Measurements from ENCODE around the gene LRRC70.
"Not testable (repeated sequence)": the region's sequence is repeated elsewhere in the genome, so short reads cannot be mapped to it uniquely, and the experiment has no call there.

Gene LRRC70

GRCh38 chr5:62608529-62609511 is 30.2 kb downstream of the LRRC70 start:
- peak; percentile 42 for DNase-seq (ENCODE audit: low read depth)

- no peak for DNase-seq (ENCODE audit: low read depth)
These were observed 35.7 kb downstream of the LRRC70 start for GRCh38 chr5:62614355-62614754.

- no peak for DNase-seq (ENCODE audit: low read depth)
These were observed 38.1 kb downstream of the LRRC70 start for GRCh38 chr5:62616615-62617277.

DNA sequence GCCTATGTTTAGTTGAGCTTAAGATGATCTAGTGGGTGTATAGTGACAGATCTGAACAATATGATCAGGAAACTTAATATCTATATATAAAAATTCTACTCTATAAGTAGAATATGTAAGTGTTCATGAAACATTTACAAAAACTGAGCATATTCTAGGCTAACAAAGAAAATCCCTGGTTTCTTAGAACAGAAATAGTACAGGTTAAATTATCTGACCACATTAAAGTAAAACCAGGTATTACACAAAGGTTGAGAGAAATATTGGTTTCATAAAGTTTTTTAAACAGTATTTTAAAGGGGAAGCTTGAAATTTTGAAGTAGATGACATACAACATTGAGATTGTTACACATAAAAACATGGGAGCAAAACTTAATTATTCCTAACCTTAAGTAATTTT is 39.3 kb downstream of the LRRC70 start:
- DNase-seq (ENCODE audit: low read depth), result no peak

DNA sequence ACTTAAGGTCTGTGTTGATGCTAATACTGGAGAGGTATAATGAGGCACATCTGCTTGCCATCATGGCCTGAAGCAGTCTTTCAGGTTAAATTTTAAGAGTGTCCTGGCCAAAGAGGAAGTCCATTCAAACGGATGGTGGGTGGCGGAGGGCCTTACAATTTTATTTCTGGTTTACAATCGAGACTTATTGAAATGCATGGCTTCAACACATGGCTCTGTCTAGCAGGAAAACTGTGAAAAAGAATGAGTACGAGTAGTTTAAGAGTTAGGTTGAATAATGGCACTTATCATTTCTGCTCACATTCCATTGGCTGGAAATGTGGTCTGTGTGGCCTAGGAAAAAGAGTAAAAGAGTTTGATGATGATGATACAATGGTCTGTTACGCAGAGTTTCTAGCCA is 42.1 kb downstream of the LRRC70 start:
- no peak for DNase-seq (ENCODE audit: low read depth)

GRCh38 chr5:62621280-62621679 is 42.7 kb downstream of the LRRC70 start:
- no peak for DNase-seq (ENCODE audit: low read depth)

DNA sequence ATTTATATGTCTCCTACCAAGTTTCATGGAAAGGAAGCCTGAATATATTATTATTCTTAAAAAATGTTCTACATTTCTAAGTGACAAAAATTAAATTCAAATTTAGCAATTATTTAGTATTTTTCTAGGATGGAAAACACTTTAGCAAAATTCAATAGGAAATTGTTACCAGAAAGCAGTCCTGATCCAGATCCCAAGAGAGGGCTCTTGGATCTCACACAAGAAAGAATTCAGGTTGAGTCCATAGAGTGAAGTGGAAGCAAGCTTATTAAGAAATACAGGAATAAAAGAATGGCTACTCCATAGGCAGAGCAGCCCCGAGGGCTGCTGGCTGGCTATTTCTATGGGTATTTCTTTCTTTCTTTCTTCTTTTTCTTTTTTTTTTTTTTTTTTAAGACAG is 44.7 kb downstream of the LRRC70 start:
- no peak for DNase-seq (ENCODE audit: low read depth)

DNA sequence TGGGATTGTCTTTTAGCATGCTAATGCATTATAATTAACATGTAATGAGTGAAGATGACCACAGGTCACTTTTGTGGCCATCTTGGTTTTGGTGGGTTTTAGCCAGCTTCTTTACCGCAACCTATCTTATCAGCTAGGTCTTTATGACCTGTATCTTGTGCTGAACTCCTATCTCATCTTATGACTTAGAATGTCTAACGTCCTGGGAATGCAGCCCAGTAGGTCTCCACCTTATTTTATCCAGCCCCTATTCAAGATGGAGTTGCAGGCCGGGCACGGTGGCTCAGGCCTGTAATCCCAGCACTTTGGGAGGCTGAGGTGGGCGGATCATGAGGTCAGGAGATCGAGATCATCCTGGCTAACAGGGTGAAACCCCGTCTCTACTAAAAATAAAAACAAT is 45.8 kb downstream of the LRRC70 start:
- not testable (repeated sequence) for DNase-seq (ENCODE audit: low read depth)

DNA sequence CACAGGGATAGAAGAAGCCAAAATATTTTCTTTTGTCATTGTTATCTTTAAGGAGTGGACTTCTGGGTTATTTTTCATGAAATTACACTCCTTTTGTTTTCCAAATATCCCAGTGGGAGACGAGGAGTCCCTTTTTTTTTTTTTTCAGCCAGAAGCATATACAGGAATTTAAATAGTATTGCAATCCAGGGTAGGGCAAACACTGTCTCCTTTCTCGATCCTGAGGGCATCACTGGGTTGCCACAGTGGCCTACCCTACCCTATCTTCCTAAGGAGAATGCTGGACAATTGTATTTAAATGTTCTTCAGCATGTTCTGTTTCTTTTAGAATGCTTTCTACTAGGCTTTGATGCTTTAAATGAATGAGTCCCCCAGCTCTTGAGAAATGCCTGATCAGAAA is 47.9 kb downstream of the LRRC70 start:
- no peak for DNase-seq (ENCODE audit: low read depth)

DNA sequence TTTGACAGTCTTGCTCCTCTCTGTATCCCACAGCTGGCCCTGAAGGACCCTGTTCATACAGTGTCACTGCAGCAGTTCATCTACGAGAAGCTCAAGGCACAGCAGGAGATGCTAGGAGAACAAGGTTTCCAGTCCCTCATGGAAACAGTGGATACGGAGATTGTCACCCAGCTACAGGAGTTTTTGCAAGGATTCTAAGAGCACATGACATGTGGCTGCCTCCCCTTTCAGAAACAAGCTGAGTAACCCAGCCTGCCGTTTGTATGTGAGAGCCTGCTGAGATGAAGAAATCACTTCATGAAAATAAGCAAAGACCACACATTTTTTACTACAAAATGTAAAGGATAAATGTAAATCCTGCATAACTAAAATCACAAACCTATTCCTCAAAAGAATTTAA is 48.5 kb downstream of the LRRC70 start:
- no peak for DNase-seq (ENCODE audit: low read depth)

DNA sequence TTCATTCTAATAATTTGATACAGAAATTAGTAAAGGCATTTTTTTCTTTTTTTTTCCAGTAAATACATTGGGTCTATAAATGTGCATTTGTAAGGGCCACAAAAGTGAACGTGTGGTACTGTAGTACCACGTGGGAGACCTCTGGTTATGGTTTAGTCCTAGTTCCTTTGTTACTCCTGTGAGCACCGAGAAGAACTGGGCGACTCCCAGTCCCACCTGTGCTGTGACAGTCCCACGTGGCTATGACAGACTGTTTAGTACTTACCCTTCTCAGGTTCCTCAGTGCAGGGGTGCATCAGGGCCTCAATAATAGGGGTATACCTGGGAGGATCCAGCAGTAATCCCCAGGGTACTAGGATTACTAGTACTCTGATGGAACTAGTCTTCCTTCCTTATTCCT is 49.3 kb downstream of the LRRC70 start:
- DNase-seq (ENCODE audit: low read depth), result no peak

Measured in EH (cell line).